HG03469 (cell line): ENCODE results near the gene MYO10.
"Not testable (repeated sequence)": the region's sequence is repeated elsewhere in the genome, so short reads cannot be mapped to it uniquely, and the experiment has no call there.

Experiments
- ATAC-seq: cut with Tn5 transposase; IDR thresholded peaks from one replicate; pipeline ENCODE4 v1.9.1; 2021; ENCODE audit warnings: mild to moderate bottlenecking, moderate library complexity, moderate number of reproducible peaks; ENCODE audit not compliant: unreplicated experiment

Gene MYO10

GRCh38 chr5:16866273-16866672, 69.8 kb downstream of the MYO10 start:
- no peak for ATAC-seq

DNA sequence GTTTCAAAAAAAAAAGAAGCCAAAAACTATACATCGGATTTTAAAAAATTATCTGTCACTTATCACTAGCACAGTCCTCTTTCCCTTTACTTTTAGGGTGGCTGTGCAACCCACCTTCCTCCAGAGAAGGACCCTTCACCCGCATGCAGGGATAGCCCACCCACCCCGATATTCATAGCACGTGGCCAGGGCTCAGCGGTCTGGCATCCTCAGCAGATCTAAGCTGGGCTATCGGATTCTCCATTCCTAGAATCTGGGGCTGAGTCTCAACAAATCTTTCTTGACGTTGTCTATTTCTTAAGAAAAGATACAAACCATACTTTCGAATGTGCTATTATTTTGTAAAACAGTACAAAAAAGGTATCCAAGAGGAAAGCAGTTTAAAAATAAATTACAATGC, 70.9 kb downstream of the MYO10 start:
- no peak for ATAC-seq

GRCh38 chr5:16864631-16865131, 71.4 kb downstream of the MYO10 start:
- no peak for ATAC-seq

DNA sequence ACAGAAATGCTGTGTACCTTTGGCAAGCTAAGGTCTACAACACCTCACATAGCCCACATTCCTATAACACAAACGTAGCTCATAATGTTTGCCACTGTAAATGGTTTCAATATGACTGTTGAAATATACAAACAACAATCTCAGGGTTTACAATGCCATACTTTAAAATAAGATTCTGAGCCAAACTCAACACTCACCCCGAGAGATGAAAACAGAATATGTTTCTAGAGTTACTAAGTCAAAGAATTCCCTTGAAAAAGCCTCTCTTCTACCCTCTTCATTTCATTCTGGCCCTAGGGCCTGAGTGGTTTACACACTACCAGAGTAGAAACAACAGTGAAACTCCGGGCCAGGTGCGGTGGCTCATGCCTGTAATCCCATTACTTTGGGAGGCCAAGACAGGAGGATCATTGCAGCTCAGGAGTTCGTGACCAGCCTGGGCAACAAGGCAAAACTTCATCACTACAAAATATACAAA, 72.6 kb downstream of the MYO10 start:
- ATAC-seq = no peak

DNA sequence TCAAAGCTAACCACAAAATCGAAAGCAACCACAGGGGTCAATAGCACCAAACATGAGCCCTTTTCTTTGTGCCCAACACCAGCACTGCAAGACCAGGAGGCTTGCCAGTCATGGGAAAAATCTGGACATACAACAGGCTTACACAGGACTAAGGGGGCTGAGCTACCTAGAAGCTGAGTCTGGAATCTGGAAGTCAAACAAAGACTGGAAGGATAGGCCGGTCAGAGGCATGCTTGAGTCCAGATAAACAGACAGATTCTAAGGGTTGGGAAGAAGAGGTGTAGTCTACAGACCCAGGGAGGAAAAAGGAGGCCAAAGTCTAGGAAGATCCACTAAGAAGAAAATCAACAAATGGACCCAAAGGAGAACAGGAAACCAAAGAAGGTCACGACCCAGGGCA, 73.3 kb downstream of the MYO10 start:
- ATAC-seq = no peak

DNA sequence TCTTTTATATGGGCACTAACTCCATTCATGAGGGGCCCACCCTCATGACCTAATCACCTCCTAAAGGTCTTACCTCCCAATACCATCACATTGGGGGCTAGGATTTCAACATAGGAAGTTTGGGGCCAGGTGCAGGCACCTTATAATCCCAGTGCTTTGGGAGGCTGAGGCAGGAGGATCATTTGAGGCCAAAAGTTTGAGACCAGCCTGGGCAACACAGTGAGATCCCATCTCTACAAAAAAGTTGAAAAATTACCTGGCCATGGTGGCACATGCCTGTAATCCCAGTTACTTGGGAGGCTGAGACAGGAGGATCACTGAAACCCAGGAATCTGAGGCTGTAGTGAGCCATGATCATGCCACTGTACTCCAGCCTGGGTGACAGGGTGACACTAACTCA, 76.7 kb downstream of the MYO10 start:
- ATAC-seq = no peak

DNA sequence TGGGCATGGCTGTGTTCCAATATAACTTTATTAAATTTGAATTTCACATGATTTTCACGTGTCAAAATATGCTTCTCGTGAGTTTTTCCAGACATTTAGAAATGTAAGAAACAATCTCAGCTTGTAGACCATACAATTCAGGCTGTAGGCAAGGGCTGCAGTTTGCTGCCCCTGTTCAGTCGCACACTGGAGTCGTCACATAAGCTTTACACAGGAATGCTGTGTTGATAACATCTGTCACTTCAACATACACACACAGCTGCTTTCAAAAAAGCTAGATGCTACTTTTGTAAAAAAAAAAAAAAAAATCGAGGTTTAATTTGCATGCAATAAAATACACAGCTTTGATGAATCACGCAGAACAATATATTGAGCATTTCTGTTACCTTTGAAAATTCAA, 77.9 kb downstream of the MYO10 start:
- no peak for ATAC-seq

GRCh38 chr5:16857635-16858034, 78.5 kb downstream of the MYO10 start:
- ATAC-seq = no peak

- ATAC-seq = no peak
Observed at GRCh38 chr5:16856531-16856930, 79.6 kb downstream of the MYO10 start.

- no peak for ATAC-seq
Observed at GRCh38 chr5:16855898-16856297, 80.2 kb downstream of the MYO10 start.

DNA sequence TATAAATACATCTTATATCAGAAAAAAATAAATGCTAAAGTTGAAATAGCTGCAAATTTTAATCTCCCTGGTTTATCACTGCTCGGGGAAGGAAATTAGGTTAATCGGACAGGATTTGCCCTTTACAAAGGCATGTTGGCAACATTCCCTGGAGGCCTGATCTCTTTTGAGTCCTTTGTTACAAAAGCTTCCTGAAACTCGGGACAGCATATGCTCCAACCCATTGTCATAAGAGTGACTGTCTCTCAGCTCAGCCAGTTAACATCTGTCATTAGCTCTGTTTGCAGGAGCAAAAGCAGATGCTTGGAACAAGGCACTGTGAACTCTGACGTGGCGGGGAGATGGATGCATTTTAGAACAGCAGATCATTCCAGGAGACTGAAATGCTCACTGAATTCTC, 80.6 kb downstream of the MYO10 start:
- no peak for ATAC-seq

- no peak for ATAC-seq
Observed at GRCh38 chr5:16854351-16854750, 81.7 kb downstream of the MYO10 start.

DNA sequence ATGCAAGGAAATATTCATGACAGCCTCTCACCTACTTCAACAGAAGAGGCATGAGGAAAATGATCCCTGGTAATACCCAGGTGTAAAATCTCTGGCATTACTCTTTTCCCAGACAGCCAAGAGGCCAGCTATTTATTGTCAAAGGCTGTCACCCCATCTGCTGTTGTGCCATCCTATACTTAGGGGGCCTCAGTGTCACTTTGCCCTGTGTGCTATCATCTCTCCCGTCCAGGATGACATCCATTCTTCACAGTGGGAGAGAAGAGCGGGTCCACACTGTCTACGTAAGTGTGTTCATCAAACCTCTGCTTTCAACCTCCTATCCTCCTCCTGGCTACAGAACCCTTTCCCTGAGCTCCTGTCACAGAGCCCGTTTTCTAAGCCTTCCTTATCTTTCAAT, 82.6 kb downstream of the MYO10 start:
- no peak for ATAC-seq

DNA sequence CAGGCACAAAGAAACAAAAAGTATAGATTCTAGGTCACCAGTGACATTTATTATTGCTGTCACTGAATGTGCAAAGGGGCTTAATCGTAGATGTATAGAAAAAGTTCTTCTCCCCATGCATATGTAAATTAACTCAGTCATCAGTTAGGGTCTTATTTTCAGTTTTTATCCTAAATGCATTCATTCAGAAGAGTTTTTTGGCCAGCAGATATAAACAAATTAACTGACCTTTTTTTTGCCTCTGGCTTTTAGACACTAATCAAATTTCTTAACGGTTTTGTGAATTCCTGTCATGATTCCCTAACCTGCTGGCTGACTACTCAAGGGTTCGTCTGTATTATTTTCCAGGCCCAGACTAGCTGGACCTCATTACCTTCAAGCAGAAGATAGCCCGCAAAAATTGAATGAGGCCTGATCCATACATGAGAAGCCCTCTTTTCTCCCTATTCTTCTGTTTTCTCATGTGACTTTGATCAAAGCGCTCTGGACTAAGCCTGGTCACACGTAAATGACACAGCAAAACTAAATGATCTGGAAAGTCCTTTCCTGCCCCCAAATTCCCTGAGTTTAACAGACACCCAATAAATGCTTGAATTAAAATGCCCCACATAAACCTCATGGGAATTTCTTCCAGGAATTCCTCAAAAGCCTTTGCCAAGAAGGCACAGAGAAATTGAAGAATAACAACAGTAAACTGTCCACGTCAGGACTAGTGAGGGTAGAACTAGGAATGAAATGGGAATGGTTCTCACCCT, 83.7 kb downstream of the MYO10 start:
- no peak for ATAC-seq

DNA sequence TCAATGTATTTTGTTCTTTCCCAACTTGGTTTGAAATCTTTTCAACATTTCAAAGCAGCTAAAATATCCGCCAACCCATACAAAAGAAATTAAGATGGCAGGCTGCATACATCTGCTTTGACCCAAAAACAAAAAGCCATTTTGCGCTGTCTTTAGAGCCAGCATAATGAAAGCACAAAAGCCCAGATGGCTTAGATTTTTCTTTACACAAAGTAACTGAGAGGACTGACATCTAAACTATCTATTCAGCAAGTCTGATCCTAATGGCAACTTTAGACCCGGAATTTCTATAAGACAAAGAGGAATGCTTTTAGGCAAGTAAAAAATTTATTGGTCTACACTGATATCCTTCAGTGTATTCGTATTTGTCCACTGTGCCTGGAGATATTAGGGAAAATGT, 86.3 kb downstream of the MYO10 start:
- no peak for ATAC-seq

DNA sequence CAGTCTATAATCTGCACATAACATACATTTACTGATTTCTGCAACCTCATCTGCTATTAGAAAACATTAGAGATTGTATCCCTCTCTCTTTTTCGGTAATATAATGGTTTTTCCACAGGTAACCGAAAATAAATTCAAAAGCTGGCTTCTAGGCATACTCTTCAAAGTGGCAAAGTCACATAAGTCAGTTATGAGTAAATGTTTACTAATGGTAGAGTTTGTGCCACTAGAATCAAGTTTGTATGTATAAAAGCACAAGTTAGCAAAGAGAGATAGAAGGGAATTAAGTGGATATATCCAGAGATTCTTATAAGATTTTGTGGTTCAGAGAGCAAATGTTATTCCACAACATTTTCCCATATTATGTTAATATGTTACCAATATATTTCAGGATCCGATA, 86.9 kb downstream of the MYO10 start:
- no peak for ATAC-seq

DNA sequence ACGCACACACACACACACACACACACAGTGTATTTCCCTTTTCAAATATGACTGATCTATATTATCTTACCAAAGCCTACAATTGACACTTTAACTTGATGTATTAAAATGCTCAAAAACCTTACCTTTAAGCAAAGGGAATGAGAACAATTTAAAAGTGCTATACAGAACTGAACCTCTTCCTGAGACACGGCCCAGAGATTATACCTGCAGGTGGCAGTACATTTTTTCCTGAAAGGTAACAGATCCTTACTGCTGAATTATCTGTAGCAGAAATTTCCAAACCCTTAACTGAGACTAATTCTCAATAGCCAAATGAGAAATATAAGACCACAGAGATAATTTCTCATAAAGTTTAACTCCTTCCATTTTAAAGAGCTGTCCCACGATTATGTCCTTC, 91.1 kb downstream of the MYO10 start:
- no peak for ATAC-seq

- no peak for ATAC-seq
Observed at GRCh38 chr5:16842896-16843295, 93.2 kb downstream of the MYO10 start.

- ATAC-seq = no peak
Observed at GRCh38 chr5:16841416-16841815, 94.7 kb downstream of the MYO10 start.

DNA sequence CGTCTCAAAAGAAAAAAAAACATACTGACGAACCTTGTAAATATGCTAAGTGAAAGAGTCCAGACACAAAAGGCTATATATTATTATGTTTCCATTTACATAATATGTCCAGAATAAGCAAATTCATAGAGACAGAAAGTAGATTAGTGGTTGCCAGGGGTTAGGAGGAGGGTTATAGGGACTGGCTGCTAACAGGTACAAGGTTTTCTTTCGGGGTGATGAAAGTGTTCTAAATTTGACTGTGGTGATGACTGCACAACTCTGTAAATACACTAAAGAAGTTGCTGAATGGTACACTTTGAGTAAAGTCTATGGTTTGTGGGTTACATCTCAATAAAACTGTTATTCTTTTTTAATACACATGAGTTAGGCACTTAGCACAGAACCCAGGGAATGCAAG, 98.8 kb downstream of the MYO10 start:
- no peak for ATAC-seq

DNA sequence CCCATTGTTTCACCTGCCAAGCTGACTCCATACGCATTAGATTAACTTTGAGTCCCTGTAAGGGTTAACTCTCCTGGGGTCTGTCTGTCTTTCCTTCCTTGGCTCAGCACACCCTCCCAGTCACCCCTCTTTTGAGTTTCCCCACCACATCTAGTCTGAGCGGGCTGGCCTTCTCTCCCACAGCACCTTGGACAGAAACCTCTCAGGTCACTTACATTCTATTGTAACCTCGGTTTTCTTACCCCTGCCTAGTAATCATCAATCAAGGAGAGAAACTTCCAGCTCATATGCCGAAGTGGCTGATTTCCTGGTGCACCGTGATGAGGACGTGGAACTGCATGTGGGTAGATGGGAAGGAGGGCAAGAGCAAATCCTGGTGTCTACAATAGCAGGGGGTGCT, 102.1 kb downstream of the MYO10 start:
- ATAC-seq = no peak

DNA sequence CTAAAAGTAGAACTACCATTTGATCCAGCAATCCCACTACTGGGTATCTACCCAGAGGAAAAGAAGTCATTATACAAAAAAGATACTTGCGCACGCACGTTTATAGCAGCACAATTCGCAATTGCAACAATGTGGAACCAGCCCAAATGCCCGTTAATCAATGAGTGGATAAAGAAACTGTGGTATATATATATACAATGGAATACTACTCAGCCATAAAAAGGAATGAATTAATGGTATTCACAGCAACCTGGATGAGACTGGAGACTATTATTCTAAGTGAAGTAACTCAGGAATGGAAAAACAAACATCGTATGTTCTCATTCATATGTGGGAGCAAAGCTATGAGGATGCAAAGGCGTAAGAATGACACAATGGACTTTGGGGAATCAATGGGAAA, 104.8 kb downstream of the MYO10 start:
- not testable (repeated sequence) for ATAC-seq

GRCh38 chr5:16827755-16828154, 108.3 kb downstream of the MYO10 start:
- ATAC-seq = no peak
